ENCODE results near the gene PABPN1L.

GRCh38 chr16:88864521-88864920 lies 1.9 kb downstream of the PABPN1L start:
- TF ChIP-seq, protein P1, sequence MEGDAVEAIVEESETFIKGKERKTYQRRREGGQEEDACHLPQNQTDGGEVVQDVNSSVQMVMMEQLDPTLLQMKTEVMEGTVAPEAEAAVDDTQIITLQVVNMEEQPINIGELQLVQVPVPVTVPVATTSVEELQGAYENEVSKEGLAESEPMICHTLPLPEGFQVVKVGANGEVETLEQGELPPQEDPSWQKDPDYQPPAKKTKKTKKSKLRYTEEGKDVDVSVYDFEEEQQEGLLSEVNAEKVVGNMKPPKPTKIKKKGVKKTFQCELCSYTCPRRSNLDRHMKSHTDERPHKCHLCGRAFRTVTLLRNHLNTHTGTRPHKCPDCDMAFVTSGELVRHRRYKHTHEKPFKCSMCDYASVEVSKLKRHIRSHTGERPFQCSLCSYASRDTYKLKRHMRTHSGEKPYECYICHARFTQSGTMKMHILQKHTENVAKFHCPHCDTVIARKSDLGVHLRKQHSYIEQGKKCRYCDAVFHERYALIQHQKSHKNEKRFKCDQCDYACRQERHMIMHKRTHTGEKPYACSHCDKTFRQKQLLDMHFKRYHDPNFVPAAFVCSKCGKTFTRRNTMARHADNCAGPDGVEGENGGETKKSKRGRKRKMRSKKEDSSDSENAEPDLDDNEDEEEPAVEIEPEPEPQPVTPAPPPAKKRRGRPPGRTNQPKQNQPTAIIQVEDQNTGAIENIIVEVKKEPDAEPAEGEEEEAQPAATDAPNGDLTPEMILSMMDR (IDR thresholded peaks at IDR 0.05): no peak
- TF ChIP-seq POLR2A (IDR thresholded peaks at IDR 0.05): no peak

Data from testis (tissue), 2 donors.